Smooth muscle cell (in vitro differentiated cells): ENCODE data around the gene BRINP2. TPM values are rescaled to one million over a fixed set of nuclear protein-coding genes. Genes with fewer than 3 reads are reported as not detected.

Source experiments
- DNase-seq: peaks from one replicate; lab custom pipeline; 2025; ENCODE audit not compliant: unreplicated experiment; lab: John Stamatoyannopoulos, UW
- H2AFZ ChIP-seq: fragments of 200-600 bp; sonication (generic); 2 replicates; pipeline ENCODE4 v1.6.0; 2016; ENCODE audit warnings: antibody characterized with exemption, low read depth, mild to moderate bottlenecking
- H3F3A ChIP-seq: fragments of 200-600 bp; sonication (generic); 2 replicates; pipeline ENCODE4 v1.6.0; 2017; ENCODE audit warnings: antibody characterized with exemption, low read depth
- H3K27ac ChIP-seq: fragments of 200-600 bp; sonication (generic); 2 replicates; pipeline ENCODE4 v1.5.1; 2016; ENCODE audit warnings: low read depth, mild to moderate bottlenecking
- H3K27me3 ChIP-seq: fragments of 200-600 bp; sonication (generic); 2 replicates; pipeline ENCODE4 v1.6.1; 2016; ENCODE audit warnings: low read depth, mild to moderate bottlenecking
- H3K36me3 ChIP-seq: fragments of 200-600 bp; sonication (generic); 2 replicates; pipeline ENCODE4 v1.5.1; 2016; ENCODE audit warnings: low read depth
- H3K4me1 ChIP-seq: fragments of 200-600 bp; sonication (generic); 2 replicates; pipeline ENCODE4 v1.5.1; 2016; ENCODE audit warnings: low read depth
- H3K4me2 ChIP-seq: fragments of 200-600 bp; sonication (generic); 2 replicates; pipeline ENCODE4 v1.6.0; 2016; ENCODE audit warnings: mild to moderate bottlenecking
- H3K4me3 ChIP-seq: fragments of 200-600 bp; sonication (generic); 2 replicates; pipeline ENCODE4 v1.5.1; 2016; ENCODE audit warnings: mild to moderate bottlenecking
- H3K79me2 ChIP-seq: fragments of 200-600 bp; sonication (generic); 2 replicates; pipeline ENCODE4 v1.6.0; 2016; ENCODE audit warnings: low read depth, mild to moderate bottlenecking
- H3K9ac ChIP-seq: fragments of 200-600 bp; sonication (generic); 2 replicates; pipeline ENCODE4 v1.6.0; 2016; ENCODE audit warnings: low read depth
- H3K9me3 ChIP-seq: fragments of 200-600 bp; sonication (generic); replicated peaks from 2 replicates; pipeline ENCODE4 v1.5.1; 2016; ENCODE audit warnings: low read depth
- H4K20me1 ChIP-seq: fragments of 200-600 bp; sonication (generic); 2 replicates; pipeline ENCODE4 v1.6.0; 2016; ENCODE audit warnings: low read depth
- CTCF ChIP-seq: fragments of 200-600 bp; sonication (generic); IDR thresholded peaks from 2 replicates; pipeline ENCODE4 v1.5.1; 2017; ENCODE audit warnings: borderline replicate concordance, mild to moderate bottlenecking, antibody characterized with exemption; ENCODE audit not compliant: insufficient read depth, poor library complexity, severe bottlenecking
- WGBS: methylation state at CpG from one replicate; pipeline ENCODE4 v1.1.7; 2016; ENCODE audit warnings: low lambda C conversion rate; 5-methylcytosine and 5-hydroxymethylcytosine counted together
- polyA plus RNA-seq: library from polyadenylated mRNA; unstranded; fragments of >200 nt; fragmentation: Nextera tagmentation; extraction: Ambion mirVana; gene quantifications from 2 replicates; pipeline ENCODE4 v1.2.1, GENCODE V29; 2016
- total RNA-seq: library from RNA; depleted of rRNA; stranded (reverse); fragments of >200 nt; gene quantifications from 2 replicates; pipeline ENCODE4 v1.2.3, GENCODE V29; 2014

Gene BRINP2
- total and polyA plus RNA-seq, 2 experiments from 2014 or later: not detected

GRCh38 chr1:177228693-177229065 is 57.9 kb downstream of the BRINP2 start:
- Histone ChIP-seq H4K20me1 (no peaks in the 10 kb centered on the region), H3K4me2 (no peak overlapping the region), H3K9ac (no peak overlapping the region), H3K9me3 (no peaks in the 10 kb centered on the region), H3K4me3 (no peak overlapping the region), H3K4me1 (peaks cover 4% of the 10 kb centered on the region), H2AFZ (no peak overlapping the region), H3K27ac (no peak overlapping the region), H3F3A (no peaks in the 10 kb centered on the region), H3K79me2 (no peaks in the 10 kb centered on the region), H3K27me3 (peaks cover 11% of the 10 kb centered on the region), H3K36me3 (no peaks in the 10 kb centered on the region)
- TF ChIP-seq CTCF: no peak
- WGBS: 49% methylated on average over 4 of the region's 4 CpGs
- no peak for DNase-seq

- no peak overlapping the region for H3K4me2 ChIP-seq
- H3K27ac ChIP-seq: no peak overlapping the region
- H2AFZ ChIP-seq: no peak overlapping the region
- no peak for TF ChIP-seq CTCF
- no peaks in the 10 kb centered on the region for H3K9me3 ChIP-seq
- H3K4me1 ChIP-seq: peaks cover 4% of the 10 kb centered on the region
- peaks cover 11% of the 10 kb centered on the region for H3K27me3 ChIP-seq
- no peaks in the 10 kb centered on the region for H4K20me1 ChIP-seq
- no peak overlapping the region for H3K9ac ChIP-seq
- H3K36me3 ChIP-seq: no peaks in the 10 kb centered on the region
- no peaks in the 10 kb centered on the region for H3K79me2 ChIP-seq
- H3F3A ChIP-seq: no peaks in the 10 kb centered on the region
- no peak overlapping the region for H3K4me3 ChIP-seq
- DNase-seq: no peak
- 92% methylated on average over 20 of the region's 20 CpGs for WGBS
These were observed 59.0 kb downstream of the BRINP2 start for GRCh38 chr1:177229781-177230180.

GRCh38 chr1:177230228-177231016 is 59.7 kb downstream of the BRINP2 start:
- Histone ChIP-seq H3K9me3 (no peaks in the 10 kb centered on the region), H3F3A (no peaks in the 10 kb centered on the region), H3K9ac (no peak overlapping the region), H3K79me2 (no peaks in the 10 kb centered on the region), H3K4me2 (no peak overlapping the region), H3K27ac (no peak overlapping the region), H3K27me3 (peaks cover 15% of the 10 kb centered on the region), H2AFZ (no peak overlapping the region), H3K4me3 (no peak overlapping the region), H3K4me1 (peaks cover 4% of the 10 kb centered on the region), H4K20me1 (no peaks in the 10 kb centered on the region), H3K36me3 (no peaks in the 10 kb centered on the region)
- no peak for DNase-seq
- 85% methylated on average over 4 of the region's 4 CpGs for WGBS
- TF ChIP-seq CTCF: no peak

- Histone ChIP-seq H3F3A (no peaks in the 10 kb centered on the region), H3K9ac (no peak overlapping the region), H2AFZ (no peak overlapping the region), H3K27me3 (peaks cover 15% of the 10 kb centered on the region), H3K9me3 (no peaks in the 10 kb centered on the region), H3K27ac (no peak overlapping the region), H3K4me2 (no peak overlapping the region), H4K20me1 (no peaks in the 10 kb centered on the region), H3K4me1 (no peaks in the 10 kb centered on the region), H3K79me2 (no peaks in the 10 kb centered on the region), H3K4me3 (no peak overlapping the region), H3K36me3 (no peaks in the 10 kb centered on the region)
- DNase-seq: no peak
- 93% methylated on average over 7 of the region's 7 CpGs for WGBS
- no peak for TF ChIP-seq CTCF
These were observed 64.6 kb downstream of the BRINP2 start for GRCh38 chr1:177235350-177235749.
